ENCODE results near the gene CNOT3. TPM values are rescaled to one million over a fixed set of nuclear protein-coding genes. Genes with fewer than 3 reads are reported as not detected.
A peak's percentile ranks its signal among the peaks of the same experiment; 100 is the strongest.

Gene CNOT3
- total RNA-seq, 1 experiment from 2014 or later = 18.4 TPM

DNA sequence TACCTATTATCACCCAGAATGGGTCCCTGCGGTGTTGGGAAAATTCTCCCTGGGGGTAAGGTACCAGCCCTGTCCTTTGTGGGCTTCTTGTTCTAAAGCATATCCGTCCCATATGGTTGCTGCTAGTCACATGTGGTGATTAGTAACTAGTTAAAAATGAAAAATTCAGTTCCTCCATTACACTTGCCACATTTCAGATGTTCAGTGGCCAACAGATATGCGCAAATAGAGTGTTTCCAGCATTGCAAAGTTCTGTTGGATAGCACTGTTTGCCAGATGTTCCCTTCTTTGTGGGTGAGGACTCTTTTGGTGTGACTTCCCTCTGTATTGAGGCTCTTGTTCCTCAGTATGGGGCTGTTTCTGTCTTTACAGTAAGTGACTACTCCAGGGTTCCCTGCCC lies 3.8 kb downstream of the CNOT3 start:
- DNase-seq (ENCODE audit: low read depth) = no peak
- in situ Hi-C loops (cut with HindIII; ENCODE audit: low pct_unique_long_range_greater_than_20kb, low sequenced_read_pairs) = no loop called here

DNA sequence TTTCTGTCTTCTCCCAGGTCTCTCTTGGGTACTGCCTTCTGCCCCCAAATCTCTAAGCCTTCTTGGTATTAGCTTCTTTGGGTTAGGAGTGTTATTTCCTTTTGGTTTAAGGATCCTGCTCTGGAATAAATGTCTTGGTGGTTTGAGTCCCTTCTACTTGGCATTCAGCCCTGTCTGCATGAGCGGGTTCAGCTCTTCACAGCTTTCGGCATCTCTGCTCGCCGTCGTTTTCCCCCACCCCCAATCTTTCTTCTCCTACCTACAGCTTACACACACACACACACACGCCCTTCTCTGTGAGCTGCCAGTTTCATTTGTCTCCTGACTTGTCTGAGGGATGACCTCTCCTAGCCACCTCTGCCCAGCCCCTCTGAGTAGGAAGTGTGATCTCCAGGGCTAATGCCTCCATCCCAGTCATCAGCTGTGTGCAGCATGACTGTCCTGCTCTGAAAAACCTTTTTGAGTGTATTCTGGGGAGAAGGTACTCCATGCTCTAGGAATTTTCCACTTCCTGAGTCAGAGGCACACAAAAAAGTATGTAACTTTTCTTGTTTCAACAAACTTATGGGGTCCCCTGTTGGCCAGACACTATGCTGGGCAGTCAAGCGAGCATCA lies 4.7 kb downstream of the CNOT3 start:
- in situ Hi-C loops (cut with HindIII; ENCODE audit: low pct_unique_long_range_greater_than_20kb, low sequenced_read_pairs) = no loop called here
- peak; percentile 39 for DNase-seq (ENCODE audit: low read depth)

DNA sequence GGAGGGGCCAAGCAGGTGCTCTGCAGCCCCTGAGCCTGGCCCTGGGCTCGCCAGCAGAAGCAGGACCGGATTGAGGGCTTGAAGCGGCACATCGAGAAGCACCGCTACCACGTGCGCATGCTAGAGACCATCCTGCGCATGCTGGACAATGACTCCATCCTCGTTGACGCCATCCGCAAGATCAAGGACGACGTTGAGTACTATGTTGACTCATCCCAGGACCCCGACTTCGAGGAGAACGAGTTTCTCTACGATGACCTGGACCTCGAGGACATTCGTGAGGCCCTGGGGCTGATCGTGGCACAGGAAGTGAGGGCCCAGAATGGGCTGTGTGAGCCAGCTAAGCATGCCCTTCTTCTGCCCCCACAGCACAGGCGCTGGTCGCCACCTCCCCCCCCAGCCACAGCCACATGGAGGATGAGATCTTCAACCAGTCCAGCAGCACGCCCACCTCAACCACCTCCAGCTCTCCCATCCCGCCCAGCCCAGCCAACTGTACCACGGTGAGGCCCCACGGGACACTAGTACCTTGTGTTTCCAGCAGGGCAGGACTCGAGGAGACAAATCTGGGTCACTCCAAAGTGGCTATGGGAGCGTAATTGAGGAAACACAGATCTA lies 8.1 kb downstream of the CNOT3 start:
- in situ Hi-C loops (cut with HindIII; ENCODE audit: low pct_unique_long_range_greater_than_20kb, low sequenced_read_pairs) = no loop called here
- DNase-seq (ENCODE audit: low read depth) = no peak

DNA sequence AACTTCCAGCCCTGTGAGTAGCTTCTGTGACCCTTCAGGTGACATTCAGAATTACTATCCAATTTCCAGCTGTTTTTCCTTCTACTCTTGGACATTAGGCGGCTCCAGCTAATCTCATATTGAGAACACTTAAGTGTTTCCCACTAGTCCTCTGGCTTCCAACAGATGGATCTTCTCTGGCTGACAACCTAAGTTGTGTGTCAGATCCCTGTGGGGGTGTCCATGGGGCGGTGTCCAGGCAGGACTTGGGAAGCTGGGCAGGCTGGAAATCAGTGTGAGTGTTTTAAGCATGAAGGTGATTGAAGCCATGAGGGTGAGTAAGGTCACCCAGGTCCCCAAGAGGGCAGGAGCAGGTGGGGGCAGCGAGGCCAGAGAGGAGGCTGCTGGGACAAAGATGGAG lies 10.1 kb downstream of the CNOT3 start:
- DNase-seq (ENCODE audit: low read depth) = no peak
- in situ Hi-C loops (cut with HindIII; ENCODE audit: low pct_unique_long_range_greater_than_20kb, low sequenced_read_pairs) = no loop called here

DNA sequence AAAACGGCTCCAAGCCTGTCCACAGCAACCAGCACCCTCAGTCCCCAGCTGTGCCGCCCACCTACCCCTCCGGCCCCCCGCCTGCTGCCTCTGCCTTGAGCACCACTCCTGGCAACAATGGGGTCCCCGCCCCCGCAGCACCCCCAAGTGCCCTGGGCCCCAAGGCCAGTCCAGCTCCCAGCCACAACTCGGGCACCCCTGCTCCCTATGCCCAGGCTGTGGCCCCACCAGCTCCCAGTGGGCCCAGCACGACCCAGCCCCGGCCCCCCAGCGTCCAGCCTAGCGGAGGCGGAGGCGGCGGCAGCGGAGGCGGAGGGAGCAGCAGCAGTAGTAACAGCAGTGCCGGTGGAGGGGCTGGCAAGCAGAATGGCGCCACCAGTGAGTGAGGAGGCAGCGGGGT lies 10.6 kb downstream of the CNOT3 start:
- in situ Hi-C loops (cut with HindIII; ENCODE audit: low pct_unique_long_range_greater_than_20kb, low sequenced_read_pairs) = no loop called here

DNA sequence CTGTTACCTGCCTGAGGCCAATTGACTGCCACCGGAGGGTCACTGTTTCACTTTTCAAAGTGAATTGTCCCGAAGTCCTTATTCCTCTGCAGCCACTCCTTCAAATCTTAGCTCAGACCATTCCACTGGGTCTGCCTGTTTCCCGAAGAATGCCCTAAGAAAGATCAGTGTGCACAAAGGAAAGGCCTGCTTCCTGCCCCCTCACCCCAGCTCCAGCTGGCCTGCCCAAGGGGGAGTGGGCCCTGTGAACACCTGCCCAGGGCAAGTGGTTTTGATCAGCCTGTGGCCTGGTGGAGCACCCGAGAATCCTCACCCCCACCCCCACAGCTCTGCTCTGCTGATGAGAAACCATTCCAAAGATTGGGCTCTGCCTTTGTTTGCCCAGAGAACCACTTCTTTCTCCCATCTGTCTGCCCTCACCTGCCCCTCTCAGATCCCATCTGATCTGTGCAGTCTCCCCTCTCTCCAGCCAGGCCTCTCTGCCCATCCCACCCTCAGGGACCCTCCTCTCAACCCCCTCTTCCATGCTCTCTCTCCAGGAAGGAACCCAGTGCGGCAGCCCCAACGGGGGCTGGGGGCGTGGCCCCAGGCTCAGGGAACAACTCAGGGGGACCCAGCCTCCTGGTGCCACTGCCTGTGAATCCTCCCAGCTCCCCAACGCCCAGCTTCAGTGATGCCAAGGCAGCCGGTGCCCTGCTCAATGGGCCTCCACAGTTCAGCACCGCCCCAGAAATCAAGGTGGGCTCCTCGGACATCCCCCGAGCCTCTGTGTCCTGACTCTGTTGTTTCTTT lies 11.7 kb downstream of the CNOT3 start:
- DNase-seq (ENCODE audit: low read depth) = no peak
- in situ Hi-C loops (cut with HindIII; ENCODE audit: low pct_unique_long_range_greater_than_20kb, low sequenced_read_pairs) = no loop called here

More for the DNA sequence above, 10.6 kb downstream of the CNOT3 start:
- no peak for DNase-seq (ENCODE audit: low read depth)

DNA sequence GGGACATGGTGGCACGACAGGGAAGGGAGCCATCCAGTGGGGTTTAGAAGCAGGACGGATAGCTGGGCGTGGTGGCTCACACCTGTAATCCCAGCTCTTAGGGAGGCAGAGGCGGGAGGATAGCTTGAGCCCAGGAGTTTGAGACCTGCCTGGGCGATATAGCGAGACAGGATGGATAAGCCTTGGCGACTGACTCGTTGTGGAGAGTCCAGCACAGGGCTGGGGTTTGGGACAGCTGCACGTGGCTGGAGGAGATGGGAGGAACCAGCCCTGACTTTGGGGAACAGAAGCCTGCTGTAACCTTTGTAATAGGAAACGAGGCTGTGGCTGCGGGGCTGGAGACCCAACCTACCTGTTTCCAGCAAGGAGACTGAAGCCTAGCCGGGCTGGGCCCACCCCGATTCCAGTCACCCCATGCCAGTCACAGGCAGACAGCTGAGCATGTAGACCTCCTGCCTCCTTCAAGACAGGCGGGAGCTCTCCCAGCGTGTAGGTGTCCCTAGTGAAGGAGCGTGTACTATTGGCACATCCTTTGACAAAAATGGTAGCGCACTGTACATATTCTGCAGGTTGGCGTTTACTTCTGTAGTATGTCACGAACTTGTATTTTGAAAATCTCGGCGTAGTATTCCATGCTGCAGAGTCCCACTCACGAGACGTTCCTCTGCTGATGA lies 13.9 kb downstream of the CNOT3 start:
- no peak for DNase-seq (ENCODE audit: low read depth)
- in situ Hi-C loops (cut with HindIII; ENCODE audit: low pct_unique_long_range_greater_than_20kb, low sequenced_read_pairs) = no loop called here

DNA sequence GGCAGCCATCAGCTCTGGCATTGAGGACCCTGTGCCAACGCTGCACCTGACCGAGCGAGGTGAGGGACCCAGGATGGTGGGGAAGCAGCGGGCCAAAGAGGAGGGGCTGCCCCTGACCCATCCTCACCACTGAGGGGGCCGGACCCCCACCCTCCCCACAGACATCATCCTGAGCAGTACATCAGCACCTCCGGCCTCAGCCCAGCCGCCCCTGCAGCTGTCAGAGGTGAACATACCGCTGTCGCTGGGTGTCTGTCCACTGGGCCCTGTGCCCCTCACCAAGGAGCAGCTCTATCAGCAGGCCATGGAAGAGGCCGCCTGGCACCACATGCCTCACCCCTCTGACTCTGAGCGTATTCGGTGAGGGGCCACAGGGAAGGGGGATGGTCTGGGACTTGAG lies 14.7 kb downstream of the CNOT3 start:
- no peak for DNase-seq (ENCODE audit: low read depth)
- in situ Hi-C loops (cut with HindIII; ENCODE audit: low pct_unique_long_range_greater_than_20kb, low sequenced_read_pairs) = no loop called here

DNA sequence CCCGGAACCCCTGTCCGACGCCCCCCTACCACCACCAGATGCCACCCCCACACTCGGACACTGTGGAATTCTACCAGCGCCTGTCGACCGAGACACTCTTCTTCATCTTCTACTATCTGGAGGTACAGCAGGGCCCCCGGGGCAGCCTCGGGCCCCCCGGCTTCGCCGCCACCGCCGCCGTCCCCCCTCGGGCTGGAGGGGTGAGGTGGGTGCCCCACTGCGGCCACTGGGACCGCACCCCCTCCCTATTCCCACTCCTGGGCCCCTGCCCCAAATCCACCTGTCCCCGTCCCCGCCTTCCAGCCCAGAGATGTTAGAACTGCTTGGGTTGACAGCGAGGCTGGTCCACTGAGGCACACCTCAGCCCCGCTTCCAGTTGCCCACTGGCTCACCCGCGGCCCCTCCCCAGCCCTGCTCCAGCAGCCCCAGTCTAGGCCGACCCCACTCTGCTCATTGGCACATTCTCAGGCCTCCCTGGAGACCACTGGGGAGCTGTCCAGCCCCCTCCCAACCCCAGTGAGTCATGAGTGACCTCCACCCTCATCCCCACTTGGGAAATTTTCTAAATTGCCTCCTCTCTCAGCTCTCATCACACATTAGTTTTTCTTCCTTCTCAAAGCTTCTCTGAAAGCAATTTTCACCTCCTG lies 15.4 kb downstream of the CNOT3 start:
- DNase-seq (ENCODE audit: low read depth) = no peak

DNA sequence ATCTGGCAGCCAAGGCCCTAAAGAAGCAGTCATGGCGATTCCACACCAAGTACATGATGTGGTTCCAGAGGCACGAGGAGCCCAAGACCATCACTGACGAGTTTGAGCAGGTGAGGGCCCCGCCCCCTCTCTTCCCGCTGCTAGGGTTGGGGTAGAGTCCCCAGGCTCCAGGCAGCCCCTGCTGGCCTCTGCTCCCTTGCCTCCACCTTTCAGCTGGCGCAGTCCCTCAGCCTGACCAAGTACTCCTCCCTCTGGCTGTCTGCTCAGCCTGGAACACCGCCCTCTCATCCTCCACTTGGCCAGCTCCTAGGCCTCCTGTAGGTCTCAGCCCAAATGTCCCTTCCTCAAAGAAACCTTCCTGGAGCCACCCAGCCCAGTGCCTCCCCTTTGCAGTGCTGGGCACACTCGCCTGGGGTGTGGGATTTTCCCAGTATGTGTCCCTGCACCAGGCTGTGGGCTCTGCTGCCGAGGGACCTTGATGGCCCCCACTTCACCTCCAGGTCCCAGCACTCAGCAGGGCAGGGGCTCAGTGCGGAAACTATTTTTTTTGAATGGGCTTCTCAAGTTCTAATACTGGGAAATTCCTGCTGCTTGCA lies 16.3 kb downstream of the CNOT3 start:
- DNase-seq (ENCODE audit: low read depth) = no peak
- in situ Hi-C loops (cut with HindIII; ENCODE audit: low pct_unique_long_range_greater_than_20kb, low sequenced_read_pairs) = no loop called here

More for the DNA sequence above, 15.4 kb downstream of the CNOT3 start:
- in situ Hi-C loops (cut with HindIII; ENCODE audit: low pct_unique_long_range_greater_than_20kb, low sequenced_read_pairs) = no loop called here

DNA sequence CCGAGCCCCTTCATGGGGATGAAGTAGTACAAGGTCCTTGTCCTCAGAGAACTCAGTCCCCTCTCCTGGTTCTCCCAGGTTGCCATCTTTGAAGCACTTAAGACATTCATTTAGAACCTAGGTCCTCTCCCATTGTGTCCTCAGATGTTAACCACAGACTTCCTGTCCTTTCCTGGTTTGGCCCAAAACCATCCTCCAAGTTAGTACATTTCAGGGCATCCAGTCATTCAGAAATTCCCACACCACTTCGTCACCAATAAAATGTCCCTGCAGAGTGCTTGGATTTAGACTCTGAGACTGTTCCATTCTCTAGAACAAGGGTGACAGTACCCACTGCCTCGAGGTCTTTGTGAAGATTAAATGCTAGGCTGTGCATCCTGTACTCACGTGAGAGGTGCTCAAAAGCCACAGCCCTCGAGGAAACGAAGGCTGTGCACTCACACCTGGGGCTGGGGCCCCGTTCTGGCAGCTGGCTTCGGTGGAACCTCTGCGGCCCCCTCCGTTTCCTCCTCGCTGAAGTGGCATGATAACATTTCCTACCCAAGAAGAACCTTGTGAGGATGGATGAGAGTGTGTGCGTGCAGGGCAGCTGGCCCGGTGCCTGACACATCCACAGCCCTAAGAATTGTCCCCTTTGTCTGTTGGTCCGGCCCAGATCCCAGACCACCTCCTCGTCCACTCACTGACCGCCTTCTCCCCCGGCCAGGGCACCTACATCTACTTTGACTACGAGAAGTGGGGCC lies 17.2 kb downstream of the CNOT3 start:
- DNase-seq (ENCODE audit: low read depth) = no peak
- in situ Hi-C loops (cut with HindIII; ENCODE audit: low pct_unique_long_range_greater_than_20kb, low sequenced_read_pairs) = no loop called here

DNA sequence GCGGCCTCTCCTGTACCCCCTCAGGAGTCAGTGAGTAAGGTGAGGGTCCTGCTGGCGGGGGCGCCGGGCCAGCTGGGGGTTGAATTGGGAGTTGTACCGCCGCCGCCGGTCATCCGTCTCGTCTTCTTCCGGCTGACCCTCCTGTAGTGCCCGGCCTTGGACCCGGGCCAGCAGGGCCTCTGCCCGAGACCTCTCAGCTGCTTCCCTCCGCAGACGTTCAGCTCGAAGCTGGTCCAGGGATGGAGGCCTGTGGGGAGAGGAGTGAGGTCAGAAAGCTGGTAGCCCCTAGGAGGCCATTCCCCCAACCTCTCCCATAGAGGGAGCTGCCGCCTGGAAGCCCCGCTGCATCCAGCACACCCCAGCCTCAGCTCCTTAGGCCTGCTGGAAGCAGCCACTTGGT lies 18.1 kb downstream of the CNOT3 start:
- no peak for DNase-seq (ENCODE audit: low read depth)
- in situ Hi-C loops (cut with HindIII; ENCODE audit: low pct_unique_long_range_greater_than_20kb, low sequenced_read_pairs) = no loop called here

DNA sequence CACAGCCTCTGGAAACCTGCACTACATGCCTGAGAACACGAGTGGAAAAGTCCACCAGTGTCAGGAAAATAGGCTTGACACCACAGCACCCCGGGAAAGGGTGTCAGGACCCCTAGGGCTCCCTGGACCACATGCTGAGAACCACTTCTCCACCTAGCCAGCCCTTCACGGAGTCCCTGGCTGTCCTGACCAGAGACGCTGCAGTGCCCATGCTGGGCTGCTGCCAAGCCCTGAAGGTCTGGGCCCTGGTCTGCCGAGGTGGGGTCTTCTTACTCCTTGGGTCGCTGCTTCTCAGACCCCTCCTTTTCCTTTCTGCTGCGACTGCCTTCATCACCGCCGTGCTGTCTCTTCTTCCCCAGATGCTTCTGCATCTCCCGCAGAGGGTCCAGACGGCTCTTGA lies 18.9 kb downstream of the CNOT3 start:
- DNase-seq (ENCODE audit: low read depth) = no peak
- in situ Hi-C loops (cut with HindIII; ENCODE audit: low pct_unique_long_range_greater_than_20kb, low sequenced_read_pairs) = no loop called here

DNA sequence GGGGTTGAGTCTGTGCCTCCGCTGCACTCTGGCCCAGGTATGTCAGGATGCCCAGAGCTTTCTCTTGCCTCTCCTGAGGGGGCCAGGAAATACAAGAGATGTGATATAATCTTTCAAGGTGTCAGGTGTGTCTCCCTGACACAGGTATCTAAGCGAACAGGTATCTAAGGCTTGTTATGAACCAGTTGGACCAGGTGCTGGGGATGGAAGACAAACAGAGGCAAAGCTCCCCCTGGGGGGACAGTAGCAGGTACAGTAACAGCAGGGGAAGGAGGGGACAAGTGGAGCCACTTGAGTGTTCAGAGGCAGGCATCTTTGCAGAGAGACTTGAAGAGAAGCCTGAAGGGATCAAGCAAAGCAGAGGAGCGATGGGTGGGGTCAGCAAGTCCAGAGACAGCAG lies 19.4 kb downstream of the CNOT3 start:
- in situ Hi-C loops (cut with HindIII; ENCODE audit: low pct_unique_long_range_greater_than_20kb, low sequenced_read_pairs) = no loop called here
- no peak for DNase-seq (ENCODE audit: low read depth)

DNA sequence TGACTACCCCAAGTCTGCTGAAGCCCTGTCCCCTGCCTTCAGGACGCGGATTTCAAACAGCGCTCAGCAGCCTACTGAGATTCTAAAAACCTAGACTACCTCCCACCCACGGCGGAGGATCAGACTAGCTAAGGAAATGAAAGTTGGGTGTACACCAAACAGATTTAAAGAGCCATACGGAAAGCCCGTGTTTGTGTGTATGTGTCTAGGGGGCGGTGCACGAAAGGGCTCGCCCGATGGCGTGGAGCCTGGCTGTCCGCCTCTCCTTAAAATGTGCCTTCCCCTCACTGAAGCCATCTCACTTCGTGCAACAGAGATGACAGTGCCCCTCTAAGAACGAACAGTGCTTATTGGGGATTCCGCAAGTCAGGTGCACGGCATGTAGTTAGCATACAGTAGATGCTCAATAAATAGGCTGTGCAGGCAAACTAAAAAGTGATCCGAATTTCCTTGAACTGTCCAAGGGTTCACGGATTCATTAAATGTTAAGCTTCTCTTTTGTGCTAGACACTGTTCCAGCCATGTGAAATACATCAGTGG lies 21.3 kb downstream of the CNOT3 start:
- no peak for DNase-seq (ENCODE audit: low read depth)
- in situ Hi-C loops (cut with HindIII; ENCODE audit: low pct_unique_long_range_greater_than_20kb, low sequenced_read_pairs) = no loop called here

DNA sequence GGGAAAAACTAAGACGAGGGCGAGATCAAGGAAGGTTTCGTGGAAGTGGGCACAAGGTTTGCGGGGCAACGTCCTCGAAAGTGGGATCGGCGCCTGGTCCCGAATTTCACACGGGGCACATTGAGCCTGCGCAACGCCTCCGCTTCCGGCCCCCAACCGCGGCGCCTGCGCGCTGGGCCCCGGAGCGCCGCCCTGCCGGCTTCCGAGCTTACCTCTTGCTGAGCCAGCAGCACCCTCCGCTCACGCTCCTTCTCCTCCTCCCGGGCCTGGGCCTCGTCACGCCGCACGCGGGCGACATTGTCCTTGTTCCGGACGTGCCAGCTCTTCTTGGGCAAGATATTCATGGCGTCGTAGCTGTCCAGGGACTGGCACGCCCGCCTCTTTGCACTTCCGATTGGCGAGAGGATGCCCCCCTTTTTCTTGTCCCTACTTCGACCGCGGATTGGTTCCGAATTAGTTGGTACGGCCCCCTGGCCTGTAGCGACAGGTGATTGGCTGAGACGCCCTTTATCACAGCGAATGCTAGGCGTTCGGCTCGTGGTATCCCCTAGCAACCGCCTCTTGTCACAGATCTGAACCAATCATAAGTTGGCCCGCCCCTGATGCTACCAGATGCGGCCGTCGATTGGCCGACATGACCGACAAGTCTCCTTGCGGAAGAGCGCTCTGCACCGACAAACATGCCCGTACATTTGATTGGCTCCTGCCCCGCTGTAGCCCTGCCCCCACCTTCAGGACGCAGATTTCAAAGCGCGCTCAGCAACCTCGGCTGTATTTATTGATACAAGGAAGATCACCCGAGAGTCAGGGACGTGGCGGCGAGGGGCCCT lies 22.0 kb downstream of the CNOT3 start, which contains the start of gene LENG1:
LENG1 (minus strand) TSS at position 370 of the 830 bp plus-strand sequence; CDS start at position 344, 26 bp downstream.
- peak; percentile 100 for DNase-seq (ENCODE audit: low read depth)
- in situ Hi-C loops (cut with HindIII; ENCODE audit: low pct_unique_long_range_greater_than_20kb, low sequenced_read_pairs) = no loop called here

Data from Caki2 (cell line).